HCT116 (cell line): ENCODE results near the gene SLAIN2. TPM values are rescaled to one million over a fixed set of nuclear protein-coding genes. Genes with fewer than 3 reads are reported as not detected.

Experiments used
- ATAC-seq: fragments of 200-7000 bp; cut with Tn5 transposase; 2 replicates; pipeline ENCODE4 v1.9.1; 2020; ENCODE audit warnings: mild to moderate bottlenecking, moderate library complexity
- BruUV-seq: library from RNA; stranded (reverse); fragments of 400-500 nt; replicated peaks from 2 replicates; lab custom pipeline; 2021; lab: Mats Ljungman, UMichigan
- CTCF ChIA-PET: fragments of 300-600 bp; sonication (Branson Sonifier 250); formaldehyde crosslinking; loops from one replicate; lab custom pipeline; 2021; ENCODE audit warnings: antibody characterized with exemption; lab: Charles Lee
- POLR2A ChIA-PET: fragments of 300-600, 350-600 bp; sonication (Branson Sonifier 250); formaldehyde crosslinking; loops from one replicate; lab custom pipeline; 2021; ENCODE audit warnings: antibody characterized with exemption; lab: Charles Lee
- RAD21 ChIA-PET, 2 experiments: fragments of 300-600 bp; sonication (Branson Sonifier 250); formaldehyde crosslinking; loops; one replicate each; lab custom pipeline; 2023; ENCODE audit warnings: low total read pairs in 2 of 2; ENCODE audit not compliant: uncharacterized antibody in 2 of 2, unreplicated experiment in 2 of 2, low non-redundant PET in 1 of 2; lab: Charles Lee
- DNase-seq: peaks from one replicate; pipeline ENCODE4 v3.0.0-alpha.2; 2010; ENCODE audit warnings: low read depth, low spot score
- H2AFZ ChIP-seq: fragments of 200-600 bp; shearing (Covaris generic), sonication (generic); 2 replicates; pipeline ENCODE4 v1.6.1; 2017; ENCODE audit warnings: low read depth, mixed run types, mixed read lengths, antibody characterized with exemption, low read length; ENCODE audit not compliant: poor library complexity, severe bottlenecking
- H3K27ac ChIP-seq: 2 replicates; pipeline ENCODE4 v1.5.1; 2012; ENCODE audit warnings: low read depth, low read length
- H3K27me3 ChIP-seq: fragments of 200-600 bp; sonication (generic); 2 replicates; pipeline ENCODE4 v1.6.1; 2016; ENCODE audit warnings: mixed run types, low read length, mixed read lengths; ENCODE audit not compliant: insufficient read depth
- H3K36me3 ChIP-seq, 2 experiments: fragments of 200-500 bp in 1 of 2; fragments of 200-600 bp in 1 of 2; sonication (Bioruptor generic) in 1 of 2; sonication (generic) in 1 of 2; 2 replicates each; pipeline versions ENCODE4 v1.5.1 to v1.6.1; 2014 to 2016; ENCODE audit warnings: low read length in 2 of 2, inconsistent platforms in 1 of 2, mixed read lengths in 1 of 2, mixed run types in 1 of 2; ENCODE audit not compliant: insufficient read depth in 2 of 2, control insufficient read depth in 1 of 2
- H3K4me1 ChIP-seq, 2 experiments: fragments of 200-600 bp in 1 of 2; sonication (generic) in 1 of 2; 2 replicates each; pipeline versions ENCODE4 v1.5.1 to v1.6.1; 2012 to 2017; ENCODE audit warnings: low read length in 2 of 2, inconsistent platforms in 1 of 2, mild to moderate bottlenecking in 1 of 2, mixed read lengths in 1 of 2, mixed run types in 1 of 2, moderate library complexity in 1 of 2; ENCODE audit not compliant: insufficient read depth in 2 of 2, control insufficient read depth in 1 of 2
- H3K4me2 ChIP-seq: fragments of 200-600 bp; sonication (generic); 2 replicates; pipeline ENCODE4 v1.6.1; 2017; ENCODE audit warnings: mixed run types, low read length, mixed read lengths
- H3K4me3 ChIP-seq, 2 experiments: fragments of 200-600 bp in 1 of 2; sonication (generic) in 1 of 2; replicated peaks in 1 of 2; 2 replicates each; pipeline ENCODE4 v1.5.1; 2011 to 2016; ENCODE audit warnings: low read length in 2 of 2, control low read depth in 1 of 2, low read depth in 1 of 2, mild to moderate bottlenecking in 1 of 2, mixed read lengths in 1 of 2, mixed run types in 1 of 2
- H3K79me2 ChIP-seq: fragments of 200-600 bp; sonication (generic); 2 replicates; pipeline ENCODE4 v1.6.1; 2017; ENCODE audit warnings: mild to moderate bottlenecking, mixed run types, low read length, moderate library complexity, mixed read lengths; ENCODE audit not compliant: insufficient read depth
- H3K9ac ChIP-seq: fragments of 200-600 bp; sonication (generic); 2 replicates; pipeline ENCODE4 v1.6.1; 2016; ENCODE audit warnings: low read length, mixed read lengths
- H3K9me2 ChIP-seq: fragments of 200-600 bp; sonication (generic), shearing (Covaris generic); 2 replicates; pipeline ENCODE4 v1.6.1; 2017; ENCODE audit warnings: mixed run types, mild to moderate bottlenecking, moderate library complexity; ENCODE audit not compliant: insufficient read depth
- H3K9me3 ChIP-seq, 2 experiments: fragments of 200-500 bp in 1 of 2; fragments of 200-600 bp in 1 of 2; sonication (Bioruptor generic) in 1 of 2; sonication (generic) in 1 of 2; 2 replicates each; pipeline ENCODE4 v1.6.1; 2014 to 2017; ENCODE audit warnings: low read length in 2 of 2, mixed read lengths in 2 of 2, inconsistent platforms in 1 of 2, low read depth in 1 of 2, mild to moderate bottlenecking in 1 of 2, mixed run types in 1 of 2, moderate library complexity in 1 of 2; ENCODE audit not compliant: control insufficient read depth in 1 of 2, insufficient read depth in 1 of 2
- H4K20me1 ChIP-seq: fragments of 200-600 bp; sonication (generic), shearing (Covaris generic); 2 replicates; pipeline ENCODE4 v1.6.1; 2017; ENCODE audit warnings: mixed run types, mild to moderate bottlenecking, moderate library complexity; ENCODE audit not compliant: insufficient read depth
- CBX3 ChIP-seq: IDR thresholded peaks from 2 replicates; pipeline ENCODE4 v1.6.1; 2012; ENCODE audit warnings: low read depth
- ELF1 ChIP-seq: IDR thresholded peaks from 2 replicates; pipeline ENCODE4 v1.6.1; 2012; ENCODE audit warnings: low read depth, borderline replicate concordance
- EZH2phosphoT487 ChIP-seq: fragments of 200-600 bp; IDR thresholded peaks from 2 replicates; pipeline ENCODE4 v1.6.1; 2018; ENCODE audit warnings: antibody characterized with exemption, borderline replicate concordance
- FOSL1 ChIP-seq: IDR thresholded peaks from 2 replicates; pipeline ENCODE4 v1.6.1; 2012; ENCODE audit warnings: low read depth
- JUND ChIP-seq: IDR thresholded peaks from 2 replicates; pipeline ENCODE4 v1.6.1; 2012
- MAX ChIP-seq: IDR thresholded peaks from 2 replicates; pipeline ENCODE4 v1.6.1; 2012
- POLR2A ChIP-seq: IDR thresholded peaks from 2 replicates; pipeline ENCODE4 v1.7.0; 2011; ENCODE audit warnings: borderline replicate concordance; ENCODE audit not compliant: insufficient read depth, insufficient read length; ENCODE audit errors: extremely low read depth
- POLR2AphosphoS5 ChIP-seq: IDR thresholded peaks from 2 replicates; pipeline ENCODE4 v1.6.1; 2011; ENCODE audit warnings: mild to moderate bottlenecking, low read depth, low read length, moderate library complexity
- intact Hi-C: fragments of 100-400 bp; cut with micrococcal nuclease; formaldehyde crosslinking; loops from 2 replicates; pipeline ENCODE4 v1.10.0; 2022
- total RNA-seq: library from RNA; stranded (reverse); gene quantifications from one replicate; pipeline ENCODE4 v1.2.1, GENCODE V29; 2021; ENCODE audit not compliant: unreplicated experiment

The SLAIN2 gene
- total RNA-seq, 1 experiment from 2014 or later, result 50.3 TPM

GRCh38 chr4:48370260-48371134 lies 29.2 kb downstream of the SLAIN2 start (continued):
- TF ChIP-seq EZH2phosphoT487, result no peak

GRCh38 chr4:48372272-48372671 lies 30.9 kb downstream of the SLAIN2 start:
- Histone ChIP-seq H4K20me1 (no peaks in the 10 kb centered on the region; the same call in 1 of the 2 replicates), H3K27ac (no peak overlapping the region), H3K9me3 (no peaks in the 10 kb centered on the region), H3K9ac (no peak overlapping the region), H3K4me1 (peaks cover 9 to 10% of the 10 kb centered on the region in 2 experiments; a peak in 3 of 4 replicates), H3K27me3 (no peaks in the 10 kb centered on the region), H3K9me2 (no peaks in the 10 kb centered on the region), H3K4me3 (no peak overlapping the region), H3K79me2 (peaks cover 9% of the 10 kb centered on the region), H2AFZ (no peak overlapping the region), H3K36me3 (no peaks in the 10 kb centered on the region), H3K4me2 (no peak overlapping the region)
- RAD21 ChIA-PET, result no interaction called here
- POLR2A ChIA-PET, result no interaction called here
- intact Hi-C loops, result no loop called here
- ATAC-seq (no peak), DNase-seq (no peak)
- CTCF ChIA-PET, result no interaction called here
- BruUV-seq, result no TSS peak
- TF ChIP-seq ELF1 (no peak), POLR2A (no peak), POLR2AphosphoS5 (no peak), EZH2phosphoT487 (no peak), MAX (no peak), CBX3 (no peak), FOSL1 (no peak), JUND (no peak)
